GM19324 (cell line): ENCODE measurements around the gene ZSWIM8.
"Not testable (repeated sequence)": the region's sequence is repeated elsewhere in the genome, so short reads cannot be mapped to it uniquely, and the experiment has no call there.

Experiments used
- ATAC-seq: cut with Tn5 transposase; IDR thresholded peaks from one replicate; pipeline ENCODE4 v1.9.1; 2021; ENCODE audit warnings: mild to moderate bottlenecking, moderate library complexity; ENCODE audit not compliant: unreplicated experiment, low FRiP score

Gene ZSWIM8

GRCh38 chr10:73771722-73772280 is 13.6 kb upstream of the ZSWIM8 start:
- ATAC-seq, result peak; percentile 44

GRCh38 chr10:73772281-73773151 is 12.9 kb upstream of the ZSWIM8 start:
- ATAC-seq, result peak; percentile 63

DNA sequence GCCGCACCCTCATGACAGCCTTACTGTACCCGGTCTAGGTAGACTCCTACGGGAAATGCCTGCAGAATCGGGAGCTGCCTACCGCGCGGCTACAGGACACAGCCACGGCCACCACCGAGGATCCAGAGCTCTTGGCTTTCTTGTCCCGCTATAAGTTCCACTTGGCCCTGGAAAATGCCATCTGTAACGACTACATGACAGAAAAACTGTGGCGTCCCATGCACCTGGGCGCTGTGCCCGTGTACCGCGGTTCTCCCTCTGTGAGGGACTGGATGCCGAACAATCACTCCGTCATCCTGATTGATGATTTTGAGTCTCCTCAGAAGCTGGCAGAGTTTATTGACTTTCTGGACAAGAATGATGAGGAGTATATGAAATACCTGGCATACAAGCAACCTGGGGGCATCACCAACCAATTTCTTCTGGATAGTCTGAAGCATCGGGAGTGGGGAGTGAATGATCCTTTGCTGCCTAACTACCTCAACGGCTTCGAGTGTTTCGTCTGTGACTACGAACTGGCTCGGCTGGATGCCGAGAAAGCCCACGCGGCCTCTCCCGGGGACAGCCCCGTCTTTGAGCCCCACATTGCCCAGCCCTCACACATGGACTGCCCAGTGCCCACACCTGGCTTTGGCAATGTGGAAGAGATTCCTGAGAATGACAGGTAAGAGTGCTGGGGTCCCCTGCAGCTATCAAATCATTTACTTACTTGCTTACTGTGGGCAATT is 12.1 kb upstream of the ZSWIM8 start:
- no peak for ATAC-seq

DNA sequence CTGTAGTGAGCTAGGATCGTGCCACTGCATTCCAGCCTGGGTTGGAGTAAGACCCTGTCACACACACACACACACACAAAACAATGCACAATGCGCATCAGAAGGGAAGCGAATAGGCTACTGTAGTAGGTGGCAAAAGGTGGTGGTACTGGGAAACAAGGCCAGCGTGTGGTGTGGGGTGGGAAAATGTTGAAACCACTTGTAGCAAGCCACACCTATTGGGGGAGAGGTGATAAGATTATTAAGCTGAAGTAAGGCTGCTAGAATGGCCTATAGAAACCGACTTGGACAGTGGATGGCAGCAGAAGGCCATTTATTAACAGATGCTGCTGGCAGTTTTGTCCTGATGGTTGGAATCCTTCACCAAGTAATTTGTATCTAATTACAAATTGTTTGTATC is 10.8 kb upstream of the ZSWIM8 start:
- ATAC-seq, result no peak

DNA sequence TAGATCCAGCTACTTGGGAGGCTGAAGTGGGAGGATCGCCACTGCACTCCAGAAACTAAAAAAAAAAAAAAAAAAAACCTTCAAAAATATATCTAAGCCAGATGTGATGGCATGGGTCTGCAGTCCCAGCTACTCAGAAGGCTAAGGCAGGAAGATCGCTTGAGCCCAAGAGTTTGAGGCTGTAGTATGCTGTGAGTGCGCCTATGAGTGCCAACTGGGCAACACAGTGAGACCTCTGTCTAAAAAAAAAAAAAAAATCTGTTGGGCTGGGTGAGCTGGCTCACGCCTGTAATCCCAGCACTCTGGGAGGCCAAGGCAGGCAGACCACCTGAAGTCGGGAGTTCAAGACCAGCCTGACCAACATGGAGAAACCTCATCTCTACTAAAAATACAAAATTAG is 6.4 kb upstream of the ZSWIM8 start:
- ATAC-seq, result no peak

- ATAC-seq, result no peak
These were observed 5.7 kb upstream of the ZSWIM8 start for GRCh38 chr10:73779539-73780197.

- ATAC-seq, result no peak
These were observed 5.1 kb upstream of the ZSWIM8 start for GRCh38 chr10:73780301-73780700.

DNA sequence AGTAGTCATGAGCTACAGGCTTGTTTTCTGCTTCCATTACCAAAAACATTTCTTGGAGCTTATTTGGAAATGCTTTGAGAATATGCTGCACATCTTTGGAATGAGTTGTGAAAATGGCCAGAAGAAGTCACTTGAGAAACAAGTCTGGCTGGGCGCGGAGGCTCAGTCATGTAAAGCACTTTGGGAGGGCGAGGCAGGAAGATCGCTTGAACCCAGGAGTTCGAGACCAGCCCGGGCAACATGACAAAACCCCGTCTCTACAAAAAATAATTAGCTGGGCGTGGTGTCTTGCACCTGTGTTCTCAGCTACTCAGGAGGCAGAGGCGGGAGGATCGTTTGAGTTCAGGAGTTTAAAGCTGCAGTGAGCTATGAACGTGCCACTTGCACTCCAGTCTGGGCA is 4.4 kb upstream of the ZSWIM8 start:
- ATAC-seq, result no peak

DNA sequence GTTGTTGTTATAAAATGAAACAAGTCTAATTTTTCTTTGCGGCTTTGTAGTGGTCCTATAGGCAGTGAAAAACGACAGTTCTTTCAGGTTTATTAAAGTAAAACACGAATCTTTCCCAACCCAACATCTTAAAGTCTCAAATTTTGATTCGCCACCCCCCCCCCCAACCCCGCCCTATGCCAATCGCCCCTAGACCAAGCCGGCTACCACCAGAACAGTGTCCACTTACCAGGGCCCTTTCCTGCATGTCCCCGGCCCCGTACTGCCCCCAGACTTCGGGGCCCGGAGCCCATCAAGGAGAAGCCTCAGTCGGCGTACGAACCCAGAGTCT is 3.9 kb upstream of the ZSWIM8 start:
- no peak for ATAC-seq

DNA sequence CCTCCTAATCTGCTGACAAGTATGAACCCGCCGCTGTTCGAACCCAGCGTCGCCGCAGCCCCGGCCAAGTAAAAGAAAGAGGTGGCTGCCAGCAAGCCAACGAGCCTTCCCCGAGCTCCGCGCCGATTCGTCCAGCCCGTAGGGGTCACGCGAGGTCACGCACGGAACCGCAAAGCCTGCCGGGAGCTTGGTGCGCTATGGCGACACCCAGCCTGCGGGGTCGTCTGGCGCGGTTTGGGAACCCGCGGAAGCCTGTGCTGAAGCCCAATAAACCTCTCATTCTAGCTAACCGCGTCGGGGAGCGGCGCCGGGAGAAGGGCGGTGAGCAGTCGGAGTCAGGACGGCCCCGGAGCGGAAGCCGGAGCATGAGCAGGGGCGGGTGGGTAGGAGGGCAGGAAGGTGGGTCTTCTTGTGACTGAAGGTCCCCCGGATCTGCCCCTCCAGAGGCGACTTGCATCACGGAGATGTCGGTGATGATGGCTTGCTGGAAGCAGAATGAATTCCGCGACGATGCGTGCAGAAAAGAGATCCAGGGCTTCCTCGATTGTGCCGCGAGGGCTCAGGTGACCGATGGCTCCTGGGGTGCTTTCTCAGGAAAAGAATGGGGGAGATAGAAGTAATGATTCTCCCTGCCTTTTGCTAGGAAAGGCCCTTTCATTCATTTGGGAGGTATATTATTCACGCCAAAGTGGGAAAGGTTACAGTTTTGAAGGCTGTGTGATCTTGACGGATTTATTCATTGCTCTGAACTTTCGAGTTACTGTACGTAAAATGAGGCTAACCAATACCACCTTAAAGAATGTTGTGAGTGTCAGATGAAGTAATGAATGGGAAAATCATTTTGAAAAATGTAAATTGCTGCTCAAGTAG is 3.3 kb upstream of the ZSWIM8 start, which contains the start of gene CHCHD1:
Gene CHCHD1, plus strand, starts transcription at position 170 of the 870 bp plus-strand sequence. Its CDS starts 28 bp downstream, at position 198.
- ATAC-seq, result peak; percentile 56

- no peak for ATAC-seq
These were observed 2.7 kb upstream of the ZSWIM8 start for GRCh38 chr10:73782749-73783085.

DNA sequence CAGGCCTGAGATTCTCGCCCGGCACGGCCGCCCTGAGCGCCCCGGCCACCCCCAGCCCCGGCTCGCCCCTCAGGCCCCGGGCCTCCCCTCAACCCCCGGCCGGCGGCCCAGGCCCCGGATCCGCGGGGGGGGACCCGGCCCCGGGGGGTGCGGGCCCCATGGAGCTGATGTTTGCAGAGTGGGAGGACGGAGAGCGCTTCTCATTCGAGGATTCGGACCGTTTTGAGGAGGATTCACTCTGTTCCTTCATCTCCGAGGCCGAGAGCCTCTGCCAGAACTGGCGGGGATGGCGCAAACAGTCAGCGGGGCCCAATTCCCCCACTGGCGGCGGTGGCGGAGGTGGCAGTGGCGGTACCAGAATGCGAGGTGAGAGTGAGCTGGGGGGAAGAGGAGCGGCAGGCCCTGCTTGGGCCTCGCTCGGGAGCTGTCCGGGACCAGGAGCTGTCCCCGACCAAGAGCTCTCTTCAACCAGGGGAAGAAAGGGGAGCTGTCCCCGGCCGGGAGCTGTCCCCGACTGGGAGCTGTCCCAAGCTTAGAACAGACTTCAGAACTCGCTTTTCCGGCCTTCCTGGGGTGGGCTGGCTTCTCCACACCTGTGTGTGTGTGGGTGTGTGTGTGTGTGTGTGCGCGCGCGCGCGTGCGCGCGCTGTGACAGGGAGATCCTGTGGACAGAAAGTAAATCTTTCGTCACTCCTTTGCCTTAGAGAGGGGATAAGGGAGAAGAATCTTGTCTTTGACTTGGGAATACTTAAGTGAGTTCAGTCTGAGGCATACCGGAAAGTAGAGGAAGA is 510 bp downstream of the ZSWIM8 start:
- ATAC-seq, result peak; percentile 33

DNA sequence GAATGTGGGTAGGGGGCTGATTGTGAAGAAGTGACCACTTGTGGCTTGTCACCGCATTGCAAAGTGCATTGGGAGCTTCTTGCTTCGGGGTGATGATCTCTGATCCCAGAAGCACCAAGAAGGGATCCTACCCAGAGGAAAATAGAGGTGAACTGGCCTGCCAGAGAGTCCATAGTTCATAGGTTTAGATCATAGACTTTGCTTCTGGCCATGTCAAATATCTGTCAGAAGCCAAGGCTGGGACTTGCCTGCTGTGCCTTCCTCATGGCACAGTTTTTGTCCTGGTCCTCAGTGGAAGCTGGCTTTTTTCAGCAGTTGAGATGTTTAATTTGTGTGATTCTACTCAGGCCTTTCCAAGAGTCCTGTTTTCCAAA is 1.1 kb downstream of the ZSWIM8 start:
- no peak for ATAC-seq

GRCh38 chr10:73787031-73787800 is 1.8 kb downstream of the ZSWIM8 start:
- ATAC-seq, result not testable (repeated sequence)

- no peak for ATAC-seq
These were observed 3.7 kb downstream of the ZSWIM8 start for GRCh38 chr10:73788864-73789658.

DNA sequence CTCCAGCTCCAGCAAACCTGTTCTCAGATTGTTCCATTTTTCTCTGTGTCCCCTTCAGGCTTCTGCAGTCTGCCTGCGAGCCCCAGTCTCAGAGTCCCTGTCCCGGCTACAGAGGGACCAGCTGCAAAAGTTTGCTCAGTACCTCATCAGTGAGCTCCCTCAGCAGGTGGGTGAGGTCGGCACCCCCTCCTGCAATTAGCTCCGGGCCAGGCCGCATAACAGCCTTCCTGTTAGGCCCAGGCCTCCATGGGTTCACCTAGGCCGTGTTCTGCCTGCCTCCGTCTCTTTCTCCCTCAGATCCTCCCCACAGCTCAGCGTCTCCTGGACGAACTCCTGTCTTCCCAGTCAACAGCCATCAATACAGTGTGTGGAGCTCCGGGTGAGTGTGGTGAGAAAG is 4.3 kb downstream of the ZSWIM8 start:
- ATAC-seq, result no peak

- no peak for ATAC-seq
These were observed 5.7 kb downstream of the ZSWIM8 start for GRCh38 chr10:73790886-73791625.
